GM10847 (cell line): ENCODE results near the gene METTL26.
A peak's percentile ranks its signal among the peaks of the same experiment; 100 is the strongest.

Source experiments
- POLR2A ChIP-seq: IDR thresholded peaks from 2 replicates; pipeline ENCODE4 v1.6.1; 2011; ENCODE audit not compliant: insufficient read length; ENCODE audit errors: extremely low read depth

METTL26 gene

GRCh38 chr16:669666-670065 lies 33.6 kb upstream of the METTL26 start:
- TF ChIP-seq POLR2A: no peak

DNA sequence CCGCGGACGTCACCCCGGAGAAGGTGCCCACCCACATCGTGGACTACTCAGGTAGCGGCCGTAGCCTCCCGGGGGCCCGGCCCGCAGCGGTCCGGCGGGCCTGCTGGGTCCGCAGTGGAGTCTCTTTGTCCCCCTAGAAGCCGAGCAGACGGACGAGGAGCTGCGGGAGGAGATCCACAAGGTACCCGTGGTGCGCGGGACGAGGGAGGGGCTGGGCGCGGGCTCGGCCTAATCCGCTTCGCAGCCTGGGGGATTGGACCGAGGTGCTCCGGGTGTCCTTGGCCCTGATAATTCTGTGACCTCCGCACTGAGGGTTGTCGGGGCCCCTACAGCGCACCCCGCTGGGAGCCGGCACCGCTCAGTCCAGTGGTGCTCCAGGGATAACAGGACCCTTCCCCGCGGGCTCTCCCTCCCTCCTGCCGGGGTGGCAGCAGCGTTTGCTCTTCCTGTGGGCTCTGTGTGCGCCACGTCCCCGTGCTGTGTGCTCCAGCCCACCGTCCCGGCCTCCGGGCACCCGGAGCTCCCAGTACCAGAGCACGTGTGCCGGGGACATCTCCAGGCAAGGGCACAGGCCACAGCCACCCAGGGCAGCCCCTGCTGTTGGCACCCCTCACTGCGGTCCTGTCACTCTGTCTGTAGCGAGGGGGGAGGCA lies 32.5 kb upstream of the METTL26 start:
- no peak for TF ChIP-seq POLR2A

DNA sequence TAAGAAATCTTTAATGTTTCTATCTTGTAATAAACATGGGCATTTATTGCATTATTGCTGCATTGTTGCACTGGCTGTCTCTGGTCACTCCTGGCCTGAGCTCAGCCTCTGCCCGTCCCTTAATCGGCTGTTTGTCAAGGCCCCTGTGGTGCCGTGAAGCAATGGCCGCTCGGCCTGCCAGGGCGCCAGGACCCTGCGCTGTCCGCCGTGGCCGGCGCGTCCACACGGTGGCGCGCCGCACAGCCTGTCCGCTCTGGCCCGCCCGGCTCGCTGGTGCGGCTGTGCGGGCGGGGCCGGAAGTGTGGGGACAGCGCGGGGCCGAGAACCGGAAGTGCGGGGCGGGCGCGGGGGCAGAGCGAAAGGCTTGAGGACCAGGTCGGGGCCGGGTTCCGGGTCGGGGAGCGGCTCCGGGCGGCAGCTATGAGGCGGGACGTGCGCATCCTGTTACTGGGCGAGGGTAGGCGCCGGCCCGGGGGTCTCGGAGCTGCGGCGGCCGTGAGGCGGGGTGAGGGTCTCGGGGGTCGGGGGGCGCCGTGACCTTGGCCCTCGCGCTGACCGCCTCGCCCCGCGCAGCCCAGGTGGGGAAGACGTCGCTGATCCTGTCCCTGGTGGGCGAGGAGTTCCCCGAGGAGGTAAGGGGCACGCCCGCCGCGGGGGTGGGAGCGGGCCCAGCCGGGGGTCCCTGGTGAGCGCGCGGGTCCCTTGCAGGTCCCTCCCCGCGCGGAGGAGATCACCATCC lies 31.8 kb upstream of the METTL26 start, which contains the start of gene RHOT2:
RHOT2 (plus strand) TSS at position 353 of the 739 bp plus-strand sequence; CDS start at position 421, 68 bp downstream.
- TF ChIP-seq POLR2A: peak; percentile 91

DNA sequence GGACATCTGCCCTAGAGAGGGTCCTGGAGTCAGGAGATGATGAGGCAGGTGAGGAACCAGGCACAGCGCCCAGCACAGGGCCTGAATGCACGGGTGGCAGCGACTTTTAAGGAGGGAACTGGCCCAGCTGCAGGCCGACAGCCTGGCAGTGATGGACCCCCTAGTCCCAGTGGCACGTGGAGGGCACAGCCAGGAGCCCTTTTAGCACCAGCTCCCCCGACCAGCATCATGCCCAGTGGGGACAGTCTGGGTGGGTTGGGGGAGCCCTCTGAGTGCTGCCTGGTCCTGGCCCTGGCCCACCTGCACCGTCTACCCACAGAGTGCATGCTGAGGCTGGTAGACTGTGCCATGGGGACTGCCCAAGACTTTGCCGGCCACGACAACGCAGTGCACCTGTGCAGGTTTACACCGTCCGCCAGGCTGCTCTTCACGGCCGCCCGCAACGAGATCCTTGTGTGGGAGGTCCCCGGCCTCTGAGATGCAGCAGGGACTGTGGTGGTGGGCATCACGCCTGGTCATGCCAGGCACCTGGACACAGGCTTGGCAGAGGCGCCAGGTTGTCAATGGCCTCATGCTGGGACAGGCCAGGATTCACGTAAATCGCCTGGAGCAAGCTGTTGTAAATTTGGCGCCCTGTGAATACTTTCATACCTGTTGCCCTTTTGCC lies 31.1 kb upstream of the METTL26 start:
- no peak for TF ChIP-seq POLR2A

- no peak for TF ChIP-seq POLR2A
Observed at GRCh38 chr16:666572-666971, 30.5 kb upstream of the METTL26 start.

GRCh38 chr16:662597-662996 lies 26.5 kb upstream of the METTL26 start:
- TF ChIP-seq POLR2A: no peak

GRCh38 chr16:662095-662494 lies 26.0 kb upstream of the METTL26 start:
- TF ChIP-seq POLR2A: no peak

DNA sequence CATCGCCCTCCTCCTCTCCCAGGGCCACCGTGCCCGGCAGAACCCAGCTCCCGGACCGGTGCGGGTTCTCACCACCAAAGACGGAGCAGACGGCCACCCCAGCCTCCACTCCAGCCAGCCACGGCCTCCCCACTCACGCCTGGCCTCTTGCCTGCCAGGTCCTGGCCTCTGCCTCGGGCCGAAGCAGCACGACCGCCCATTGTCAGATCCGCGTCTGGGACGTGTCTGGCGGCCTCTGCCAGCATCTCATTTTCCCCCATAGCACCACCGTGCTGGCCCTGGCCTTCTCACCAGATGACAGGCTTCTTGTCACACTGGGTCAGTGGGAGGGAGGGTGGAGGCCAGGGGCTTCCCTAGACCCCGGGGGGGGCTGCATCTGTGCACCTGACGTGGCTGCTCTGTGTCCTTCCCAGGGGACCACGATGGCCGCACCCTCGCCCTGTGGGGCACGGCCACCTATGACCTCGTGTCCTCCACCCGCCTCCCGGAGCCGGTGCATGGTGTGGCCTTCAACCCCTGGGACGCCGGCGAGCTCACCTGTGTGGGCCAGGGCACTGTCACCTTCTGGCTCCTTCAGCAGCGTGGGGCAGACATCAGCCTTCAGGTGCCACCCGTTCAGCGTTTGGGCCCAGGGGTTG lies 25.2 kb upstream of the METTL26 start:
- TF ChIP-seq POLR2A: no peak

DNA sequence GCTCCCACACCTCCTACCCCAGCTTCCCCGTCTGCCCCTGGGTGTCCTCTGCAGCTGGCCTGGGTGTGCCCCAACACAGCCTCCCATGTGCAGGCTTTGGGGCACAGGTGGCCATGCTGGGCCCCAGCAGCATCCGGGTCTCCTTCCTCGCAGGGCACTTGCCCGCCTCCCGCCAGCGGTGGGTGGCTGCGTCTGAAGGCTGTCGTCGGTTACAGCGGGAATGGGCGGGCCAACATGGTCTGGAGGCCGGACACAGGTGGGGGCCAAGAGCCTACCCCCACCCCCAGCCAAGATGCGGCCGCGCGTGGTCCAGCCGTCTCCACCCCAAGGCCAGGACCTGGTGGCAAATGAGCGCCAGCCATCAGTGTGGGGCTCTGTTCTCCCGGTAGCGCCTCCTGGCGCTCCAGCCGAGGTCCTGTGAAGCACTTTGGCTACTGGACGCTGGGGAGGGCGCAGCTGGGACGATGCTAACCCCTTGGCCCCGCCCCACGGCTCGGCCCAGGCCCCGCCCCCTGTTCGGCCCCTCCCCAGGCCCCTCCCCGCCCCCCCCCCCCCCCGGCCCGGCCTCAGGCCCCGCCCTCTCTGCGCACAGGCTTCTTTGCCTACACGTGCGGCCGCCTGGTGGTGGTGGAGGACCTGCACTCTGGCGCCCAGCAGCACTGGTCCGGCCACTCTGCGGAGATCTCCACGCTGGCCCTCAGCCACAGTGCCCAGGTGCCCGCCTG lies 24.5 kb upstream of the METTL26 start:
- TF ChIP-seq POLR2A: no peak

DNA sequence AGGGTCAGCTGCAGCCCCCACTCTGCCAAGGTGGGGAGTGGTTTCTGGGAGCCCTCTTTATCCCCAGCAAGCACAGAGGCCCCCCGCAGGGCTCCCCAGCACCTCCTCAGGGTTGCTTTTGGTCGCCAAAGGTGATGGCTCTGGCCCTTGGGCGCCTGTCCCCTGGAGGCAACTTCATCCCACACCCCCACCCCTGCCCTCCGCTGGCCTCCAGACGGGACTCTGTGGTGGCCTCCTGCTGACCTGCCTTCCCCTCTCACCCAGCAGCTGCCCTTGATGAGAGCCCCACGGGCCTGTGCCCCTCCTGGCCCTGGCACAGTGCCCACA lies 24.0 kb upstream of the METTL26 start:
- no peak for TF ChIP-seq POLR2A

DNA sequence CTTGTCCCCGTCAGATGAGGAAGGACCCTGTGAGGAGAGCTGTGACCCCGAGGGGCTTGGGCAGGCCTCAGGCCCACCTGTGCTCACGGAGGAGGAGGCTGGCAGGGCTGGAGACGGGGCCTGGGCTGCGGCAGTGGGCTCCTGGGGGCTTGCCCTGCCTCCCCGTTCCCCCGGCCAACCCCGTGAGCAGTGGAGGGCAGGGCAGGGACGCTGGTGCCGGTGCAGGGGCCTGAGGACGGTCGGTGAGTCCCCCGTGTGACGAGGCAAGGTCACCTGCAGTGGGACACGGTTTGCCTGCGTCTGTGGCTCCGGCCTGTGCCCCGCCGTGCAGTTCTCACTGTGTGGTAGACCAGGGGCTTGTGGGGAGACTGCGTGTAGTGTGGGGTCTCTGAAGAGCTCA lies 23.5 kb upstream of the METTL26 start:
- no peak for TF ChIP-seq POLR2A

DNA sequence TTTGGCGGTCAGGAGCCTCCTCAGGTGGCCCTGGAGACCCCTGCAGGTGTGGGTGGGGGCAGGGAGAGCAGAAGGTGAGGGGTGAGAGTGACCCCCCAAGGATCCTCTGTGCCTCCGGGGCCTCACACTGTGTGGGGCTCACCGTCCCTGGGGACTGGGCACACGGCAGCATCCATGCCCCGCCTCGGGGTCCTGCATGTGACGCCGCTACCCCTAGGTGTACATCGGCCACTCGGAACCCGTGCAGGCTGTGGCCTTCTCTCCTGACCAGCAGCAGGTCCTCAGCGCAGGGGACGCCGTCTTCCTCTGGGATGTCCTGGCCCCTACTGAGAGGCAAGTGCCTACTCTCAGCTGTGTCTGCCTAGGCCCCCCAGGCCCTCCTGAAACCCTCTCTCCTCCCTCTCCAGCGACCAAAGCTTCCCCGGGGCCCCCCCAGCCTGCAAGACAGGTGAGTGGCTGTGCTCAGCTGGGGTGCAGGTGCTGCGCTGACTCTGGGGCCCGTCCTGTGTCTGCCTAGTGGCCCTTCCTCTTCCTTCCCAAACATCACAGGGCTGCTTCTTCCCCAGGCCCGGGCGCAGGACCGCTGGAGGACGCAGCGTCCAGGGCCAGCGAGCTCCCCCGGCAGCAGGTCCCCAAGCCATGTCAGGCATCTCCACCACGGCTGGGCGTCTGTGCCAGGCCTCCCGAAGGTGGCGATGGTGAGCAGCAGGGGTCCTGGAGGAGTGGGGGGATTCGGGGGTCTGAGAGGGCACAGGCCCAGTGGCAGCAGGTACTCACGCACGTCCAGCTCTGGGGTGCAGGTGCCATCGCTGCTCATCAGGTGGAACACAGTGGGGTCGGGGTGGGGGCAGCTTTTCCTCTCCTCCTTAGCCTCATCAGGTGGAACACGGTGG lies 22.8 kb upstream of the METTL26 start:
- TF ChIP-seq POLR2A: no peak

DNA sequence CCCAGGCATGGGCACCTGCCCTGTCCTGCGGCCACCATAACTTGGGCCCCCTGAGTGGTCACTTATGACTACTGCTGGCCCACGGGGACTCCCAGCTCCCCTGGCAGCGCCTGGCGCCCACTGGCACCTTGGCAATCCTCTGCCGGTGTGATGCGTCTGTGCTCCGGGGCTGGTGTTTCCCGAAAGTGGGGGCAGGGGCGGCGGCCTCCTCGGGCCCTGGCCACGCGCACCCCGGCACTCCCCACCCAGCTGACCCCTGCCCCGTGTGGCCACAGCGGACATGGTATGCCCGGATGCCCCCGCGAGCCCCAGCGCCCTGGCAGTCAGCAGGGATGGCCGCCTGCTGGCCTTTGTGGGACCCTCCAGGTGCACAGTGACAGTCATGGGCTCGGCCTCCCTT lies 21.4 kb upstream of the METTL26 start:
- TF ChIP-seq POLR2A: no peak

GRCh38 chr16:654034-654433 lies 17.9 kb upstream of the METTL26 start:
- TF ChIP-seq POLR2A: no peak
